ENCODE data around the gene DRAM2. TPM values are rescaled to one million over a fixed set of nuclear protein-coding genes. Genes with fewer than 3 reads are reported as not detected.

DRAM2 gene
- total and polyA plus RNA-seq, 9 of the 15 experiments (the other 6 are each of a cell fraction or from before 2014, with no cell fraction given) = 29.0 to 161 (median 53.5) TPM

DNA sequence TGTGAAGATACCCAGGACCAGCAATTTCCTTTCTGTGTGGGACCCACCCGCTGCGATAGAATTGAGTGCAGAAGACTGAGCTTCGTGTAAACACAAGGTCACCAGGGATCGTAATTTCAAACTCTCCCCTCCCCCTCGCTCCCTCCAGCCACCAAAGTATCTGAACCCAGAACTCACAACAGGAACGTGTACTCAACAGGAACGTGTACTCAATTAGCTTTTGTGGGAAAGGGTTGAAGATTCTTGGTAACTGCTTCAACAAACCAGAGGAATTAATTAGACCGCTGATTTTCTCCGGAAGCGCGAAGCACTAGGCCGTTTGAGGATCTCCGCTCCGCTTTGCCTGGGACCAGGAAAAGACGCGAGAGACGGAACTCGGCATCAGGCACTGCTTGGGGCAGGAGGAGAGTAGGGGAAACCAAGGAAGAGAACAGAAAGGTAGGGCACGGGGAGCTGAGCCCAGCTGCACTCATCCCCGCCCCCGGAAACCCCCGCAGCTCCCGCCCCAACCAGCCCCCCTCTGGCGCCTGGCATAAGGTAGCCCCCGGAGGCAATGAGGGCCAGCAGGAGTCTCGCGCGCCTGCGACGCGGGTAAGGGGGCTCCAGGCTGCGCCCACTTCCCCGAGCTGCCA lies 453 bp downstream of the DRAM2 start (continued):
- no peak for TF ChIP-seq UBTF (IDR thresholded peaks at IDR 0.05; ENCODE audit: borderline replicate concordance in 1 of 2, low read depth in 2 of 2, low read length in 2 of 2)
- TF ChIP-seq HNRNPUL1 (IDR thresholded peaks at IDR 0.05; ENCODE audit: low read length) = no peak
- TF ChIP-seq EP300 (IDR thresholded peaks at IDR 0.05; ENCODE audit: low read length) = no peak
- TF ChIP-seq NFE2 (IDR thresholded peaks at IDR 0.05; ENCODE audit: low read depth) = no peak
- no peak for TF ChIP-seq ZNF764 (CRISPR knock-in tag; IDR thresholded peaks at IDR 0.05; ENCODE audit: low read depth)
- TF ChIP-seq FOXJ2 (tag; IDR thresholded peaks at IDR 0.05) = no peak; the same call in 1 of the 2 replicates
- TF ChIP-seq ZNF436 (CRISPR knock-in tag; IDR thresholded peaks at IDR 0.05) = no peak
- TF ChIP-seq ZBTB8A (IDR thresholded peaks at IDR 0.05; ENCODE audit: partially characterized antibody) = no peak
- no peak for TF ChIP-seq ZBTB5 (IDR thresholded peaks at IDR 0.05)
- TF ChIP-seq RCOR1 (IDR thresholded peaks at IDR 0.05; ENCODE audit: borderline replicate concordance in 1 of 2, low read depth in 2 of 2, low read length in 2 of 2) = no peak
- TF ChIP-seq ZNF217 (CRISPR knock-in tag; IDR thresholded peaks at IDR 0.05) = no peak
- no peak for TF ChIP-seq ZBTB12 (CRISPR knock-in tag; IDR thresholded peaks at IDR 0.05)
- no peak for TF ChIP-seq NFATC3 (IDR thresholded peaks at IDR 0.05)
- TF ChIP-seq FOXK2 (conservative IDR thresholded peaks at IDR 0.05 in 1 of 2, IDR thresholded peaks at IDR 0.05 in 1 of 2; ENCODE audit: low read depth in 2 of 2) = peak; percentile 80 to 88
- TF ChIP-seq SMARCA5 (IDR thresholded peaks at IDR 0.05) = no peak

Data from K562 (cell line).